C4-2B (cell line): ENCODE measurements around the gene NPC1.

Experiments
- ZFX ChIP-seq: fragments of 450-650 bp; IDR thresholded peaks from 2 replicates; pipeline ENCODE4 v1.6.1; 2017
- TF ChIP-seq, protein P1 (sequence below): fragments of 450-650 bp; conservative IDR thresholded peaks from 2 replicates; pipeline ENCODE4 v1.5.1; 2017; ENCODE audit warnings: mild to moderate bottlenecking

GRCh38 chr18:23501626-23502025, 84.7 kb downstream of the NPC1 start:
- TF ChIP-seq, protein P1, sequence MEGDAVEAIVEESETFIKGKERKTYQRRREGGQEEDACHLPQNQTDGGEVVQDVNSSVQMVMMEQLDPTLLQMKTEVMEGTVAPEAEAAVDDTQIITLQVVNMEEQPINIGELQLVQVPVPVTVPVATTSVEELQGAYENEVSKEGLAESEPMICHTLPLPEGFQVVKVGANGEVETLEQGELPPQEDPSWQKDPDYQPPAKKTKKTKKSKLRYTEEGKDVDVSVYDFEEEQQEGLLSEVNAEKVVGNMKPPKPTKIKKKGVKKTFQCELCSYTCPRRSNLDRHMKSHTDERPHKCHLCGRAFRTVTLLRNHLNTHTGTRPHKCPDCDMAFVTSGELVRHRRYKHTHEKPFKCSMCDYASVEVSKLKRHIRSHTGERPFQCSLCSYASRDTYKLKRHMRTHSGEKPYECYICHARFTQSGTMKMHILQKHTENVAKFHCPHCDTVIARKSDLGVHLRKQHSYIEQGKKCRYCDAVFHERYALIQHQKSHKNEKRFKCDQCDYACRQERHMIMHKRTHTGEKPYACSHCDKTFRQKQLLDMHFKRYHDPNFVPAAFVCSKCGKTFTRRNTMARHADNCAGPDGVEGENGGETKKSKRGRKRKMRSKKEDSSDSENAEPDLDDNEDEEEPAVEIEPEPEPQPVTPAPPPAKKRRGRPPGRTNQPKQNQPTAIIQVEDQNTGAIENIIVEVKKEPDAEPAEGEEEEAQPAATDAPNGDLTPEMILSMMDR: no peak
- TF ChIP-seq ZFX: no peak
